C4-2B (cell line): Measurements from ENCODE around the gene PRPF19.

ENCODE experiments used
- ZFX ChIP-seq: fragments of 450-650 bp; IDR thresholded peaks from 2 replicates; pipeline ENCODE4 v1.6.1; 2017
- TF ChIP-seq, protein P1 (sequence below): fragments of 450-650 bp; conservative IDR thresholded peaks from 2 replicates; pipeline ENCODE4 v1.5.1; 2017; ENCODE audit warnings: mild to moderate bottlenecking

GRCh38 chr11:60860943-60861342 lies 45.4 kb downstream of the PRPF19 start:
- TF ChIP-seq, protein P1, sequence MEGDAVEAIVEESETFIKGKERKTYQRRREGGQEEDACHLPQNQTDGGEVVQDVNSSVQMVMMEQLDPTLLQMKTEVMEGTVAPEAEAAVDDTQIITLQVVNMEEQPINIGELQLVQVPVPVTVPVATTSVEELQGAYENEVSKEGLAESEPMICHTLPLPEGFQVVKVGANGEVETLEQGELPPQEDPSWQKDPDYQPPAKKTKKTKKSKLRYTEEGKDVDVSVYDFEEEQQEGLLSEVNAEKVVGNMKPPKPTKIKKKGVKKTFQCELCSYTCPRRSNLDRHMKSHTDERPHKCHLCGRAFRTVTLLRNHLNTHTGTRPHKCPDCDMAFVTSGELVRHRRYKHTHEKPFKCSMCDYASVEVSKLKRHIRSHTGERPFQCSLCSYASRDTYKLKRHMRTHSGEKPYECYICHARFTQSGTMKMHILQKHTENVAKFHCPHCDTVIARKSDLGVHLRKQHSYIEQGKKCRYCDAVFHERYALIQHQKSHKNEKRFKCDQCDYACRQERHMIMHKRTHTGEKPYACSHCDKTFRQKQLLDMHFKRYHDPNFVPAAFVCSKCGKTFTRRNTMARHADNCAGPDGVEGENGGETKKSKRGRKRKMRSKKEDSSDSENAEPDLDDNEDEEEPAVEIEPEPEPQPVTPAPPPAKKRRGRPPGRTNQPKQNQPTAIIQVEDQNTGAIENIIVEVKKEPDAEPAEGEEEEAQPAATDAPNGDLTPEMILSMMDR = no peak
- TF ChIP-seq ZFX = no peak
